CD4-positive, alpha-beta T cell treated with Interleukin-4 for 4 hours (primary cell): ENCODE measurements around the gene PIAS3.
A peak's percentile ranks its signal among the peaks of the same experiment; 100 is the strongest.
"Not testable (repeated sequence)": the region's sequence is repeated elsewhere in the genome, so short reads cannot be mapped to it uniquely, and the experiment has no call there.

ENCODE experiments used
- DNase-seq: peaks from one replicate; pipeline ENCODE4 v3.0.0-alpha.2; 2020

PIAS3 gene

GRCh38 chr1:145871994-145872924 lies 13.4 kb upstream of the PIAS3 start:
- DNase-seq = peak; percentile 14

- no peak for DNase-seq
Measured at GRCh38 chr1:145868232-145868631, 9.4 kb upstream of the PIAS3 start.

- DNase-seq = no peak
Measured at GRCh38 chr1:145863282-145864018, 4.6 kb upstream of the PIAS3 start.

GRCh38 chr1:145859491-145860023 lies 676 bp upstream of the PIAS3 start:
- DNase-seq = peak; percentile 68

- peak; percentile 44 for DNase-seq
Measured at GRCh38 chr1:145858238-145858900, 512 bp downstream of the PIAS3 start.

GRCh38 chr1:145857170-145857569 lies 1.7 kb downstream of the PIAS3 start:
- no peak for DNase-seq

GRCh38 chr1:145855426-145855948 lies 3.4 kb downstream of the PIAS3 start:
- DNase-seq = no peak

GRCh38 chr1:145849356-145850160 lies 9.3 kb downstream of the PIAS3 start:
- DNase-seq = no peak

GRCh38 chr1:145847827-145848226 lies 11.1 kb downstream of the PIAS3 start:
- DNase-seq = no peak

- DNase-seq = peak; percentile 35
Measured at GRCh38 chr1:145846201-145846612, 12.7 kb downstream of the PIAS3 start.

GRCh38 chr1:145845514-145846161 lies 13.2 kb downstream of the PIAS3 start, which contains the start of gene NUDT17:
Gene NUDT17 (plus strand): TSS chr1:145845630. CDS start chr1:145845641, 11 bp downstream.
- peak; percentile 66 for DNase-seq

GRCh38 chr1:145845144-145845513 lies 13.8 kb downstream of the PIAS3 start:
- peak; percentile 8 for DNase-seq

GRCh38 chr1:145843031-145843430 lies 15.8 kb downstream of the PIAS3 start:
- DNase-seq = no peak

- no peak for DNase-seq
Measured at GRCh38 chr1:145837656-145838055, 21.2 kb downstream of the PIAS3 start.

- not testable (repeated sequence) for DNase-seq
Measured at GRCh38 chr1:145830810-145831209, 28.1 kb downstream of the PIAS3 start.

GRCh38 chr1:145828367-145829026 lies 30.4 kb downstream of the PIAS3 start:
- DNase-seq = no peak

- DNase-seq = no peak
Measured at GRCh38 chr1:145827966-145828365, 30.9 kb downstream of the PIAS3 start.

- DNase-seq = no peak
Measured at GRCh38 chr1:145826030-145826429, 32.9 kb downstream of the PIAS3 start.

GRCh38 chr1:145824499-145824842 lies 34.4 kb downstream of the PIAS3 start:
- DNase-seq = no peak

GRCh38 chr1:145823565-145824498 lies 35.0 kb downstream of the PIAS3 start, which contains the start of the genes POLR3C and RNF115:
Gene POLR3C (plus strand): TSS chr1:145824200. CDS start chr1:145825777, 1,577 bp downstream.
Gene RNF115 (minus strand): TSS chr1:145824095. CDS start chr1:145823873, 222 bp downstream.
- peak; percentile 91 for DNase-seq
